A673 (cell line): ENCODE data around the gene OR2AG2.

Experiments used
- EZH2 ChIP-seq: fragments of 200-600 bp; sonication (generic); IDR thresholded peaks from 2 replicates; pipeline ENCODE4 v1.6.1; 2017; ENCODE audit warnings: borderline replicate concordance, low read depth, mild to moderate bottlenecking, mixed read lengths, antibody characterized with exemption, low read length; ENCODE audit not compliant: poor library complexity, severe bottlenecking
- TF ChIP-seq, protein P1 (sequence below): fragments of 300-800, 200-600 bp; sonication (generic); conservative IDR thresholded peaks from 2 replicates; pipeline ENCODE4 v1.5.1; 2017; ENCODE audit warnings: low read depth, mild to moderate bottlenecking, antibody characterized with exemption, low read length, moderate library complexity, mixed read lengths

- TF ChIP-seq, protein P1, sequence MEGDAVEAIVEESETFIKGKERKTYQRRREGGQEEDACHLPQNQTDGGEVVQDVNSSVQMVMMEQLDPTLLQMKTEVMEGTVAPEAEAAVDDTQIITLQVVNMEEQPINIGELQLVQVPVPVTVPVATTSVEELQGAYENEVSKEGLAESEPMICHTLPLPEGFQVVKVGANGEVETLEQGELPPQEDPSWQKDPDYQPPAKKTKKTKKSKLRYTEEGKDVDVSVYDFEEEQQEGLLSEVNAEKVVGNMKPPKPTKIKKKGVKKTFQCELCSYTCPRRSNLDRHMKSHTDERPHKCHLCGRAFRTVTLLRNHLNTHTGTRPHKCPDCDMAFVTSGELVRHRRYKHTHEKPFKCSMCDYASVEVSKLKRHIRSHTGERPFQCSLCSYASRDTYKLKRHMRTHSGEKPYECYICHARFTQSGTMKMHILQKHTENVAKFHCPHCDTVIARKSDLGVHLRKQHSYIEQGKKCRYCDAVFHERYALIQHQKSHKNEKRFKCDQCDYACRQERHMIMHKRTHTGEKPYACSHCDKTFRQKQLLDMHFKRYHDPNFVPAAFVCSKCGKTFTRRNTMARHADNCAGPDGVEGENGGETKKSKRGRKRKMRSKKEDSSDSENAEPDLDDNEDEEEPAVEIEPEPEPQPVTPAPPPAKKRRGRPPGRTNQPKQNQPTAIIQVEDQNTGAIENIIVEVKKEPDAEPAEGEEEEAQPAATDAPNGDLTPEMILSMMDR, result peak; percentile 66
- no peak for TF ChIP-seq EZH2
Observed at GRCh38 chr11:6757373-6757967, 14.3 kb downstream of the OR2AG2 start.
